ENCODE results near the gene ADAMTSL5. TPM values are rescaled to one million over a fixed set of nuclear protein-coding genes. Genes with fewer than 3 reads are reported as not detected.

ADAMTSL5 gene
- total RNA-seq, 4 donors from 2014 or later = 13.5 to 20.8 (median 18.8) TPM

DNA sequence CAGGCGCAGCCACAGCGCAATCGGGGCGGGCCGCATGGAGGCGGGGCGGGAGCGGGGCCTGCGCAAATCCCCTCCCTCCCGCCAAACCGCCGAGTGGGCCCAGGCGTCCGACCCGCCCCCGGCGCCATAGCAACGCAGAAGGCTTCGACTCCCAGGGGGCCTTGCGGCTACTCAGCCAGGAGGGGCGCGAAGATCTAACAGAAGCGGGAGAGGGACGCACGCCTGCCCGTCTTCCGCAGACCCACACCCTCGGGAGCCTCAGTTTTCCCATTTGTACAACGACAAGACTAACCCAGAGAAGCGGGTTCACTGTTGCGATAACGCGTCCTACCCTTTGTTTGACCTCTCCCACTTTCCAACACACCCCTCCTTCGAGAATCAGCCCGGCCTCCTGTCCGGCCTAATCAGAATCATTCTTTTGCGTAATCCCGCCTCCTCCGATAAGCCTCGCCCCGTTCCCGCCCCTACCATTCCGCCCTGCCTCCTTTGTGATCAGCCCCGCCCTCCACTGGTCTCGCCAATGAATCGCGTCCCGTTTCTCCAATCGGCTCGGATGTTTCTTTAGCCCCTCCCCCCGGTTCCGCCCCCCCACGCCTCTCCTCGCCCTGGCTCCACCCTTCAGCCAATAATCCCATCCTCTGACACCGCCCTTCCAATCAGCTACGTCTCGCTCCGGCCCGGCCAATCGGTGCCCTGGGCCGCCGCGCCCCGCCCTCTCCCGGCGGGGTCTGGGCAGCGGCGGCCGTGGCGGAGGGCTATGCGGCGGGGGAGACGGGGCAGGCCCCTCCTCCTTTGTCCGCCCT, 22.3 kb downstream of the ADAMTSL5 start, which contains the start of gene PCSK4:
PCSK4 (minus strand) TSS at position 40 of the 803 bp plus-strand sequence; CDS start at position 36, 4 bp downstream.
- no peaks in the 10 kb centered on the region for H3K36me3 ChIP-seq
- DNase-seq = peak; percentile 97
- WGBS, 2 donors = 0 to 1% methylated on average over 25 to 29 of the region's 74 CpGs
- peaks cover 16 to 32% (median 16%) of the 10 kb centered on the region in 3 donors for H3K4me1 ChIP-seq
- intact Hi-C loops (cut with DNase I) = no loop called here
- H3K27me3 ChIP-seq = peaks cover 0 to 9% (median 0%) of the 10 kb centered on the region in 4 donors
- TF ChIP-seq, protein P1, sequence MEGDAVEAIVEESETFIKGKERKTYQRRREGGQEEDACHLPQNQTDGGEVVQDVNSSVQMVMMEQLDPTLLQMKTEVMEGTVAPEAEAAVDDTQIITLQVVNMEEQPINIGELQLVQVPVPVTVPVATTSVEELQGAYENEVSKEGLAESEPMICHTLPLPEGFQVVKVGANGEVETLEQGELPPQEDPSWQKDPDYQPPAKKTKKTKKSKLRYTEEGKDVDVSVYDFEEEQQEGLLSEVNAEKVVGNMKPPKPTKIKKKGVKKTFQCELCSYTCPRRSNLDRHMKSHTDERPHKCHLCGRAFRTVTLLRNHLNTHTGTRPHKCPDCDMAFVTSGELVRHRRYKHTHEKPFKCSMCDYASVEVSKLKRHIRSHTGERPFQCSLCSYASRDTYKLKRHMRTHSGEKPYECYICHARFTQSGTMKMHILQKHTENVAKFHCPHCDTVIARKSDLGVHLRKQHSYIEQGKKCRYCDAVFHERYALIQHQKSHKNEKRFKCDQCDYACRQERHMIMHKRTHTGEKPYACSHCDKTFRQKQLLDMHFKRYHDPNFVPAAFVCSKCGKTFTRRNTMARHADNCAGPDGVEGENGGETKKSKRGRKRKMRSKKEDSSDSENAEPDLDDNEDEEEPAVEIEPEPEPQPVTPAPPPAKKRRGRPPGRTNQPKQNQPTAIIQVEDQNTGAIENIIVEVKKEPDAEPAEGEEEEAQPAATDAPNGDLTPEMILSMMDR (IDR thresholded peaks at IDR 0.05) = peak in 1 of 6 experiments; percentile 30
- TF ChIP-seq POLR2A (IDR thresholded peaks at IDR 0.05) = peak in 2 of 4 donors; percentile 10 to 34
- peak within 1 kb of the TSS; percentile 48 to 79 (median 52) for H3K4me3 ChIP-seq
- no peaks in the 10 kb centered on the region for H3K9me3 ChIP-seq
- H3K27ac ChIP-seq = peak within 1 kb of the TSS; percentile 66 to 87 (median 85)

DNA sequence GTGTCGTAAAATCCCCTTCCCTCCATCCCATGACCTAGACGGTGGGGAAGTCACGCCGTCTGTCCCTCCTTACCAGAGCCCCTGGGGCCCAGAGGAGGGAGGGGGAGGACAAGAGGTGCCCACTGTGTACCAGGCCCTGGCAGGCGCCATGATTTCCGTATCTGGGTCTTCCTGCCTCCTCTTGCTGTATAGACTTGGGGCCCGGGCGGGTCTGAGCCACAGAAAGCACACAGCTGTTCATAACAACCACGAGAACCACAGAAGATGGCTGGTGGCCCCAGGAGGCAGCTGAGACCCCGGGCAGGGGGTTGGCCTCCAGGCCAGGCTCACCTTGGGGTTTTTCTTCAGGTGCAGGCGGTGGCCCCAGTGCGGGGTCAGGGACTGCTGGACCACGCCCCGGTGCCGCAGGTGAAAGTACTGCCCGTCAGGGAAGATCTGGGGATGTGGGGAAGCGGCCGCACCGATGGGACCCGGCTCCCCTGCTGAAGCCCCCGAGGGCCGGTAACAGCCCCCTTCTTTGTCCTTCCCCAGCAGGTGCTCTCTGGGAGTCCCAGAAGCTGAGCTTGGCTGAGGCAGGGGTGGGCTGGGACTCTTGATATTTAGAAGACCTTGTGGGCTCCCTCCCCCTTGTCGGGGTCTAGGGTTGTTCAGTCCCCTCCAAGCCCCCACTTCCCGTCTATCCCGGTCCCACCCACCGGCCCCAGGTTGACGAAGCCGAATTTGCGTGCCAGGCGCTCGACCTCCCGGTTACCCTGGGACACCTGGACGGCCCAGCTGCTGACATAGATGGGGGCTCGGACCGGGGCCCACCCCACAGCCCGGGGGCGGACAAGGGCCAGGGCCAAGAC, 23.1 kb downstream of the ADAMTSL5 start:
- TF ChIP-seq, protein P1 (IDR thresholded peaks at IDR 0.05) = peak in 2 of 6 experiments; percentile 10 to 11
- TF ChIP-seq POLR2A (IDR thresholded peaks at IDR 0.05) = no peak
- Histone ChIP-seq H3K27ac (peak overlapping the region; percentile 65 to 87 (median 85)), H3K4me3 (peak overlapping the region; percentile 45 to 79 (median 50)), H3K4me1 (peaks cover 16 to 32% (median 16%) of the 10 kb centered on the region in 3 donors), H3K27me3 (peaks cover 0 to 9% (median 0%) of the 10 kb centered on the region in 4 donors), H3K9me3 (no peaks in the 10 kb centered on the region), H3K36me3 (no peaks in the 10 kb centered on the region)
- intact Hi-C loops (cut with DNase I) = no loop called here
- 39 to 52% methylated on average over 3 to 10 of the region's 37 CpGs for WGBS, 2 donors
- no peak for DNase-seq

DNA sequence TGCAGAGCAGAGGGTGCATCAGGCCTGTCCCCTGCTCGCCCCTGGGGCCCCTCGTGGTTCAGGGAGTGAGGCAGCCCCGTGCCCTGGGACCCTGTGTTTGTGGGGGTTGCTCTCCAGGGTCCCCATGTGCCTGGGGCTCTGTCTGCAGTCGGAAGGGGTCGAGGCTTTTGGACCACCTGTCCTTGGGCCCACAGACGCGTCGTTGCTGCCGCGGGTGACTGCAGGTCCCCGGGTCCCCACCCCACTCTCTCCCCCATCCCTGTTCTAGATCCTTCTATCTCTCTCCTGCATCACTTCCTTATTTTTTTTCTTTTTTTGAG, 24.6 kb downstream of the ADAMTSL5 start:
- H3K27ac ChIP-seq = no peak overlapping the region
- DNase-seq = no peak
- H3K27me3 ChIP-seq = peaks cover 0 to 9% (median 0%) of the 10 kb centered on the region in 4 donors
- no peaks in the 10 kb centered on the region for H3K36me3 ChIP-seq
- WGBS, 2 donors = 86 to 93% methylated on average over 8 to 9 of the region's 11 CpGs
- no peaks in the 10 kb centered on the region for H3K9me3 ChIP-seq
- intact Hi-C loops (cut with DNase I) = no loop called here
- TF ChIP-seq POLR2A (IDR thresholded peaks at IDR 0.05) = no peak
- TF ChIP-seq, protein P1 (IDR thresholded peaks at IDR 0.05) = no peak
- H3K4me3 ChIP-seq = no peak overlapping the region
- H3K4me1 ChIP-seq = peaks cover 16 to 32% (median 16%) of the 10 kb centered on the region in 3 donors

DNA sequence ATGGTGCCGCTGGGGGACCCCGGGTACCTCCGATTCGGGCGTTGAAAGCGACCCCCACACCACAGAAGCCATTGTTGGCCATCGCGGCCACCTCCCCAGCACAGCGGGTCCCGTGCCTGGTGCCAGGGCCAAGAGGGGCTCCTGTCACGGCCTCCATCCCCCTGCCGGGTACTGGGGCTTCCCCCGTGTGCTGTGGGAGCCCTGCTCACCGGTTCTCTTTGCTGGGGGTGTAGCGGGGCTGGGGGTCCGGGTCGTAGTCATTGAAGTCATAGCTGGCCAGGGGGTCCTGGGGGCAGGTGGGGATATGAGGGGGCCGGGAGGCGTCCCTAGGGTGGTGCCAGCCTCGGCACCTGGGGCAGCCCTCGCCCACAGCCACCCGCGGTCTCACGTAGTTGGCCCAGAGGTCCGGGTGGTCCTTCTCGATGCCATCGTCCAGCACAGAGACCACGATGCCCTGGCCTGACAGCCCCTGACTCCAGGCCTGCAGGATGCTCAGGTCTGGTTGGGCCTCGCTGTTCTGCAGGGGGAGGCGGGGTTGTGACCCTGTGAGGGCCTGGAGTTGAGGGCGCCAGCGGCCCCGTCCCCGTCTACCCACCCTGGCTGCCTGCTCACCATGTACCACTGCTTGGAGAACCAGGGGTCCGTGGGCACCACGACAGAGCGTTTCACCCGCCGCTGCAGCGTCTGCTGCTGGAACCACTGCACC, 25.1 kb downstream of the ADAMTSL5 start:
- H3K27me3 ChIP-seq = peaks cover 0 to 9% (median 0%) of the 10 kb centered on the region in 4 donors
- WGBS, 2 donors = 90 to 100% methylated on average over 2 of the region's 40 CpGs
- no peak for TF ChIP-seq POLR2A (IDR thresholded peaks at IDR 0.05)
- TF ChIP-seq, protein P1 (IDR thresholded peaks at IDR 0.05) = no peak
- no peaks in the 10 kb centered on the region for H3K9me3 ChIP-seq
- peaks cover 16 to 30% (median 16%) of the 10 kb centered on the region in 3 donors for H3K4me1 ChIP-seq
- no peak for DNase-seq
- H3K4me3 ChIP-seq = no peak overlapping the region
- no peak overlapping the region for H3K27ac ChIP-seq
- intact Hi-C loops (cut with DNase I) = no loop called here
- no peaks in the 10 kb centered on the region for H3K36me3 ChIP-seq

Measured in esophagus squamous epithelium (tissue), 5 donors.